ENCODE data around the gene AMPH.

- no peak for TF ChIP-seq EP300 (IDR thresholded peaks at IDR 0.05)
- TF ChIP-seq CTCF (IDR thresholded peaks at IDR 0.05), result no peak
These were observed 139.2 kb downstream of the AMPH start for GRCh38 chr7:38492010-38492409.

Measured in tibial nerve (tissue), 4 donors.